Activated naive CD4-positive, alpha-beta T cell (primary cell): ENCODE measurements around the gene PTPA.
"Not testable (repeated sequence)": the region's sequence is repeated elsewhere in the genome, so short reads cannot be mapped to it uniquely, and the experiment has no call there.

Experiments
- DNase-seq, 4 experiments: peaks; one replicate each; lab custom pipeline; 2025; lab: John Stamatoyannopoulos, UW

The PTPA gene

GRCh38 chr9:129154866-129155477, 43.8 kb downstream of the PTPA start:
- no peak for DNase-seq

- DNase-seq, result no peak
These were observed 44.9 kb downstream of the PTPA start for GRCh38 chr9:129156163-129156562.

GRCh38 chr9:129160712-129161533, 49.7 kb downstream of the PTPA start:
- no peak for DNase-seq

- no peak for DNase-seq
These were observed 50.3 kb downstream of the PTPA start for GRCh38 chr9:129161534-129161837.

DNA sequence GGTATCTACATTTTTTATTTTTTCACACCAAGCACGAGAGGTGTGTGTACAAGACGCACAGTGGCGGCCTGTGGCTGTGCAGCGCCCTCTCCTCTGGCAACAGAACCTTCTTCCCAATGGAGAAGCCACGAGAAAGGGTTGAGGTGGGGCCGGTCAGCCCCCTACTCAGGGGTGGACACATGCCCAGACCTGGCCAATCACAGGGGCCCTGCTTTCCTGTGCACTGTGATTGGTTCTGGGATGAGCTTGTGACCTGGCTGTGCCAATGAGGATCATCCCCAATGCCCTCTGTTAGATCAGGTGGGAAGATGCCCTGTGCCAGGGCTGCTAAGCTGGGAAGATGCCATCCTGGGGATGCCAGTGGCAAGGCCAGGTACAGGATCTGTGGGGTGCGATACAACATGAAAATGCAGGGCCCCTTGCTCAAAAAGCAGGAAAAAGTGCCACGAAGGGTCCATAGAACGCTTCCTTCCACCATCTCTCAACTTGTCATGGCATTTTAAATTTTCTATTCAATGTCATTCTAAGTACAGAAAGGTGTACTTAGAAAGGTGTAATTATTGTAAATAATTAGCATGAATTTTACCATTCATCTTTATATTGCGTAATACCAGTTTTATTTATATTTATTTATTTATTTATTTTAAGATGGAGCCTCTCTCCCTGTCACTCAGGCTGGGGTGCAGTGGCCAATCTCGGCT, 51.4 kb downstream of the PTPA start:
- DNase-seq, result no peak

GRCh38 chr9:129163198-129163670, 52.0 kb downstream of the PTPA start:
- not testable (repeated sequence) for DNase-seq

DNA sequence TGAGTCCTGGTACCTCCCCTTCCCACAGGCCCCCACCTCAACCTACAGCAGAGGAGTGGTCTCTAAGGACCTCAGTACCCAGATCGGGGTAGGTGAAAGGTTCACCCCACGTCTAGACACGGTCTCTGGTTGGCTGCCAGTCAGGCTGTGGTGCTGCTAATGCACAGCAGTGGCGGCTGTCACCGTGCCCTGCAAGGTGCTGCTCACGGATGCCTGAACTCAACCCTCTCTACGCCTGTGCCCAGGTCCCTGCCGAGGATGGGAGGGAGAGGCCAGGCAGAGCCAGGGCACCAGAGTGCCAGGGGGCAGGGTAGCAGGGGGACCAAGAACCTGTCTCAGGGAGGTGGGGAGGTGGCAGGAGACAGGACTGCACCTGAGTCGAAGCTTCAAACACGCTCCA, 52.5 kb downstream of the PTPA start:
- DNase-seq, result no peak

GRCh38 chr9:129164246-129164930, 53.2 kb downstream of the PTPA start:
- no peak for DNase-seq

DNA sequence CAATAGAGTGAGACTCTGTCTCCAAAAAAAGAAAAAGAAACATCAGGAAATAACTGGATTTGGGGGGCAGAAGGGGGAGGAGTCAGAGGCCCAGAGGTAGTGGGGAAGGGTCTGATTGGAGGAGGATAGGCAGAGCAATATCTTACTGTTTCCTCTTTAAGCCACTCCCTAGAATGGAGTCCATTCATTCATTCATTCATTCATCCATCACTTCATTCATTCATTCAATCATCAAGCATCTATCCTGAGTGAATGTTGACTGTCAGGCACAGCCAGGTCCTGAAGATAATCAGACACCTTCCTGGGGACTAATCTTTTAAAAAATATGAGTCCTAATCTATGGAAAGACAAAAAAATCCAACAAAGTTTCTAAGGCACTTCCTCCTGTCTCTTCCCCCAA, 54.0 kb downstream of the PTPA start:
- DNase-seq, result no peak

DNA sequence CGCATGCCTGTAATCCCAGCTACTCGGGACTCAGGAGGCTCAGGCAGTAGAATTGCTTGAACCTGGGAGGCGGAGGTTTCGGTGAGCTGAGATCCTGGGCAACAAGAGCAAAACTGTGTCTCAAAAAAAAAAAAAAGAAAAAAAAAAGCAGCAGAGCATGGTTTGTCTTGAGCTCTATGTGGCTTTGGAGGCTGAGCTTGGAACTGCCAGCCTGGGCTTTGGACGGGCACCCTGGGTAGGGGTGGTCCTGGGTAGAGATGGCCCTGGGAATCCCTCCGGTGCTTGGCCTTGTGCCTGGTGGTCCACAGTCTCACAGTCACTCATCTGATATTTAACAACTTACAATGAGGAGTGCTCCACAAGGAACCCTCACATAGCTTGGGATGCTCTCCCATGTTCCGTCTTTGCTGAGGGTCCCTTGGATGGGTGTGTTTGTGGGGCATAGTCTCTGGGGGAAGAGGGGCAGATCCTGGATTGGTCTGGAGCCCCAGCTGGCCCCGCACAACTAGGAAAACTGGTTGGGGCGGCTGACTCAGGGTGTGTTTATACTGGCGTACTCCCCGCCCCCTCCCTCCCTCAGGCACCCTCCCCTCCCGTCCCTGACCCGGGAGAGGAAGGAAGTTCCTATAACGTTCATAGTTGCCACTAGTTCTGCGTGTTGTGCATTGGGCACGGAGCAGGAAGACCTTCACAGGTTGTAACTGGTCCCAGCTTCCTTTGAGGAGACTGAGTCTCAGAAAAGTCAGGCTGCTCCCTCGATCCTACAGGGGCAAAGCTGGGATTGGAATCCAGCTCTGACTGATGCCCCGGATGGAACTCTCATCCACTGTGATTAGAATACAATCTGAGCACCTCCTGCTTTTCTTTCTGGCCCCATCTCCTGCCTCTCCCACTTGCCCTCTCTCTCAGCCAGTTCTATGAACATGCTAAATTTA, 55.7 kb downstream of the PTPA start:
- peak in 1 of 4 experiments; percentile 18 for DNase-seq

DNA sequence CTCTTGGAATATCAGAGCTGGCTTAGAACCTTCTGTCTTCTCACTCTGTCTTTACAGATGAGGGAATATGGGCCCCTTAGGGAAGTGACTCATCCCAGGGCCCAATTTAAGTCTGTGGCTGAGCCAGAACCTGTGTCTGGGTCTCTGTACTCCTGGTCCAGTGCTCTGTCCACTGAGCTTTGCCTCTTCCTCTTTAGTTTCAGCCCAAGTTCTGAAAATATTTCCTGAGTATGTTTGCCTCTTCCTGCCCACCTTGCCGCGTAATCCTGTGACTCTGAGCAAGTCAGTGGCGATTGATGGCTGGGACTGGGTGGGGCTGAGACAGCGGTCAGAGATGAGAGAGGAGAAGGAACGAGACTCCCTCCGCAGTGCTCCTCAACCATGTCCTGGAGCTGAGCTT, 59.0 kb downstream of the PTPA start:
- DNase-seq, result no peak

DNA sequence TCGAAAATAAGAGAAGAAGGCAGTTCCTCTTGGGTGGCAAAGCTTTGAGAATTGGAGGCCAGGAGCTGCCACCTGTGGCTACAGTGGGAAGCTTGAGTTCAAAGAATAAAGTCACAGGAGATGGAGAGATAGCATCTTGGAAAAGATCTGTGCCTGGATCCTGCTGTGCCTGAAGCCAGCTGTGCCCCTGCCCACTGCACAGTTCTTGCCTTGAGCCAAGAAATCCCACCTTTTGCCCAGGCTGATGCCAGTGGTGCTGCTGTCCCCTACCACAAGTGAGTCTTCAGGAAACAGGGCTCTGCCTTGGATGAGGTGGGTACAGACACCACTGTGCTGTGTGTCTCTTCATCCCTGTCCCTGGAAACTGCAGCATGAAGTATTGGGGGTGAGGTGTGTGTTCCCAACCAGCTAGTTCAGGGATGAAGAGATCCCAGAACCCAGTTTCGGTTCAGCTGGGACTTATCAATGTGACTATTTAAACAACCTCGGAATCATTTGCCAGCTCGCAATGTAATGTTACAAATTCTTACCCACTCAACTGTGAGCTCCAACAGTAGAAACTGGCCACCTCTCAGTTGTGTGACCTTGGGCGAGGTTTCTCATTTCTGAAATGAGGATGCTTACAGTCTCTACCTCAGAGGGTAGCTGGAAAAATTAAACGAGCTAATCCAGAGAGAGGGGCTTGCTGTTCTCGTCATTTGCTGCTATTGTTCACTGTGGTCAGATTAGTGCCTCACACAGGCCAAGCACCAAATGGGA, 61.0 kb downstream of the PTPA start:
- DNase-seq, result no peak

- DNase-seq, result no peak
These were observed 61.6 kb downstream of the PTPA start for GRCh38 chr9:129172816-129173215.

DNA sequence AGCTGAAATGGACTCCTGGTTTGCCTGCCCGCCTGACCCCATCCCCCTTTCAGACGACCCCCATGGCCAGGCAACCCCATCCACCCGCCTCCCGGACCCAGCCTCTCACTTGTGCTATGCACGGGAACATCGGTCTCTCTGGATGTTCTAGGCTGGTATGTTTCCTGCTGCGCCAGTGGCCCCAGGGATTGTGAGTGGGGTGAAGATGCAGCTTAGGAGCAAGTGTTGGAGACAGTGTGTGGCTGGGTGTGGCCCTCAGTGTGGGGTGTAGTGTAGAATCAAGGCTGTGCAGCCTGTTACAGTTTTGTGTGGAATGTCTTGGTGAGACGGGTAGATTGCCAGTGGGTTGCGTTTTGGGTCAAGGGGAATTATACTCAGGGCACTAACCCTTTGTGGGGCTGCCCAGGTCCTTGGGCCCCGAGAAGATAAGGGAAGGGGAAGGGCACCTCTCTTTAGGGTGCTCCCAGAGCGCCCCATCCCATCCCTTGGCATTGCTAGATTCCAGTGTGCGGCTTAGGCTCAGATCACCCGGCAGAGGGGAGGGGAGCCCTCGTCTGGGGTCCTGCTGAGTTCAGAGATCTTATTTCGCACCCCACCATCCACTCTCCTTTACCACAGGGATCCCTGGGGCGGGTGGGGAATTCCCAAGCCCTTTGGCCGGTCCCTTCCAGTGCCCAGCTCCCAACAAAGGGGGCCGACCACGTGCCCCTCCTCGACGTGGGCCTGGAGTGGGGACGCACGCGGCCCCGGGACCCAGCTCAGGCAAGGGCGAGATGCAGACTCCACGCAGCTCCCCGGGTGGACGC, 62.3 kb downstream of the PTPA start:
- no peak for DNase-seq

- DNase-seq, result peak; percentile 58 to 78 (median 72)
These were observed 63.0 kb downstream of the PTPA start for GRCh38 chr9:129174102-129174723.

- DNase-seq, result no peak
These were observed 63.7 kb downstream of the PTPA start for GRCh38 chr9:129174724-129175514.

- no peak for DNase-seq
These were observed 64.3 kb downstream of the PTPA start for GRCh38 chr9:129175515-129175824.

DNA sequence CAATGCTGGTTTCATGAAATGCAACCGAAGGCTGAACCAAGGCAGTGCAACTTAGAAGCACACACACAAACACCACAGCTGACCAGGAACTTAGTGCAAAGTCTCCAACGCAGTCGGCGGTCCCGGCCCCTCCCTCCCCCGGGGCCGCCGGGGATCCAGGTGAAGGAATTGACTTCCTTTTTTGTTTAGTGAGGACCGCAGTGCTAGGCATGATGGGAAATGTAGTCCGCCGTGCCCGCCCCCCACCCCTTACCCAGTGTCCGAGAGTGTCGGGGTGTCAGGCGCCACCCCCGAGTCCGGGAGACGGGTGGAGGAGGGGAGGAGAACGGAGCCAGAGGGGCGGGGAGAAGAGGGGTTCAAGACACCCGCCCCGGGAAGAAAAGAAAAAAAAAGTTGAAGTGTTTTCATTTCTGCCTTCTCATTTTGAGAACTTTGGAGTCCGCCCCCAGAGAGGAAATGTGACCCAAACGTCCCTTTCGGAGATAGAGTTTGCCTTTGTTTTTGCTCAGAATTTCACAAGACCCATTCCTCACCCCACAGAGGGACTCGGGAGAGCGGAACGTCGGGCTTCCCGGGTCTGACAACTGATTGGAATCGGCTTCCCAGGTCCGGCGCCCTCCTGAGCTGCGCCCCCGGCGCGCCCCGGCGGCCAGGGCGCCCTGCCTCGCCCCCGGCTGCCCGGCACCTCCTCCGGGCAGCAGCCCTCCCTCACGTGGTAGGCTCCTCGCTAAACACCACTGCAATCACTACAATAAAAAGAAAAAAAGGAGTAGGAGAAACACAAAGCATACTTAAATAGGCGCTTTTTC, 64.8 kb downstream of the PTPA start:
- peak in 2 of 4 experiments; percentile 14 to 32 for DNase-seq
